ENCODE data around the gene ASTN1.

DNA sequence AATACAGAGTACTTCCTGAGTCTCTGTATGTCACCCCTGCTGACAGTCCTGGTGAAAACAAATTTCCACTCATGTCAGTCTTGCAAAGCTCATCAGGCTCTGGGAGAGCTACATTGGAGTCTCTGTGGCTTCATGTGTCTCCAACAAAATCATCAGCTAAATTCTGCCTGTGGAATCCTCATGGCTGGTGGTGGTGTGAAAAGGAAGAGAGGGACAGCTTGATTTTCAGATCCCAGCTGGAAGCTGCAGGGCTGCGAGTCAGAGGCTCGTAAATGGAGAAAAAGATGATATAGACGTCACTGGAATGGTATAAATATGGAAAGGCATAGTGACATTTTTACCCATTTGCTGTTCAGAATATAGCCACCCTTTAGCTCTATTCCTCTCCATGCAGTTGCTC, 150.2 kb downstream of the ASTN1 start:
- TF ChIP-seq, protein P1, sequence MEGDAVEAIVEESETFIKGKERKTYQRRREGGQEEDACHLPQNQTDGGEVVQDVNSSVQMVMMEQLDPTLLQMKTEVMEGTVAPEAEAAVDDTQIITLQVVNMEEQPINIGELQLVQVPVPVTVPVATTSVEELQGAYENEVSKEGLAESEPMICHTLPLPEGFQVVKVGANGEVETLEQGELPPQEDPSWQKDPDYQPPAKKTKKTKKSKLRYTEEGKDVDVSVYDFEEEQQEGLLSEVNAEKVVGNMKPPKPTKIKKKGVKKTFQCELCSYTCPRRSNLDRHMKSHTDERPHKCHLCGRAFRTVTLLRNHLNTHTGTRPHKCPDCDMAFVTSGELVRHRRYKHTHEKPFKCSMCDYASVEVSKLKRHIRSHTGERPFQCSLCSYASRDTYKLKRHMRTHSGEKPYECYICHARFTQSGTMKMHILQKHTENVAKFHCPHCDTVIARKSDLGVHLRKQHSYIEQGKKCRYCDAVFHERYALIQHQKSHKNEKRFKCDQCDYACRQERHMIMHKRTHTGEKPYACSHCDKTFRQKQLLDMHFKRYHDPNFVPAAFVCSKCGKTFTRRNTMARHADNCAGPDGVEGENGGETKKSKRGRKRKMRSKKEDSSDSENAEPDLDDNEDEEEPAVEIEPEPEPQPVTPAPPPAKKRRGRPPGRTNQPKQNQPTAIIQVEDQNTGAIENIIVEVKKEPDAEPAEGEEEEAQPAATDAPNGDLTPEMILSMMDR (IDR thresholded peaks at IDR 0.05), result no peak
- no peak for TF ChIP-seq POLR2AphosphoS5 (IDR thresholded peaks at IDR 0.05)
- TF ChIP-seq EP300 (IDR thresholded peaks at IDR 0.05), result no peak
- no peak for TF ChIP-seq POLR2A (IDR thresholded peaks at IDR 0.05)

Data from gastroesophageal sphincter (tissue), 3 donors.